ENCODE measurements around the gene NTRK2. TPM values are rescaled to one million over a fixed set of nuclear protein-coding genes. Genes with fewer than 3 reads are reported as not detected.
A peak's percentile ranks its signal among the peaks of the same experiment; 100 is the strongest.

The NTRK2 gene
- 10 to 100 TPM in 1 of 6 donors, 1 to 10 TPM in 3, under 1 TPM in 2; 0.30 to 16.8 (median 2.6) TPM for total RNA-seq

- peak in 1 of 2 donors; percentile 84 for DNase-seq
- Histone ChIP-seq H3K4me3 (peak within 1 kb of the TSS; percentile 35 to 53 (median 46)), H3K9me3 (no peaks in the 10 kb centered on the region), H3K27ac (peak within 1 kb of the TSS in 2 of 4 donors; percentile 15 to 80), H3K36me3 (no peaks in the 10 kb centered on the region), H3K4me1 (peaks cover 25 to 36% (median 31%) of the 10 kb centered on the region in 4 donors), H3K27me3 (peaks cover 0 to 12% (median 6%) of the 10 kb centered on the region in 4 donors)
- ATAC-seq (ENCODE audit: low FRiP score in 2 of 2), result peak; percentile 42 to 47
- TF ChIP-seq POLR2AphosphoS5 (IDR thresholded peaks at IDR 0.05), result no peak
- TF ChIP-seq CTCF (IDR thresholded peaks at IDR 0.05), result peak in 2 of 6 experiments; percentile 34 to 43
- TF ChIP-seq EP300 (IDR thresholded peaks at IDR 0.05), result no peak
- TF ChIP-seq POLR2A (IDR thresholded peaks at IDR 0.05), result no peak
- WGBS, 2 donors, result 1 to 2% methylated on average over 22 to 69 of the region's 69 CpGs
Measured at GRCh38 chr9:84669288-84670137, at the start of gene NTRK2. Gene NTRK2, plus strand, starts transcription at chr9:84669729. Its CDS starts 1,020 bp downstream, at chr9:84670749.

DNA sequence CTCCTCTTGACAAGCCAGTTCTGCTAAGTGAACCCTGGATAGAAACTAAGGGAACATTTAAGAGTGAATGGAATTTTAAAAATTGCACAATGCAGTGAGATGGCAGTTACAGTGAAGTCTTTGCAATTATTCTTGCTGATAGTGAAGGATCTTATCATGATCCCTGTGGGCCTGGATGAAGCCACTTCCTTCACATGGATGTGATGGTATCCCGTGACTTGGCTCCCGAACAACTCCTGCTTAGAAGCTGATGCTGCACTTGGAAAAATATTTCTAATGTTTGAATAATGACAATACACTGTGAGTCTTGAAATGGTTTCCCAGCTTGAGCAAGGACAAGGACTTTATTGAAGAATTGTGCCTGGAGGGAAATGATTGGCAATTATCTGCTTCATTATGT is 49.2 kb upstream of the NTRK2 start:
- H3K27me3 ChIP-seq, result no peaks in the 10 kb centered on the region
- no peaks in the 10 kb centered on the region for H3K4me1 ChIP-seq
- no peaks in the 10 kb centered on the region for H3K9me3 ChIP-seq
- 84 to 92% methylated on average over 2 of the region's 2 CpGs for WGBS, 2 donors
- H3K36me3 ChIP-seq, result no peaks in the 10 kb centered on the region
- ATAC-seq (ENCODE audit: low FRiP score in 2 of 2), result no peak
- no peak overlapping the region for H3K27ac ChIP-seq
- TF ChIP-seq CTCF (IDR thresholded peaks at IDR 0.05), result no peak
- TF ChIP-seq POLR2AphosphoS5 (IDR thresholded peaks at IDR 0.05), result no peak
- TF ChIP-seq EP300 (IDR thresholded peaks at IDR 0.05), result no peak
- no peak for TF ChIP-seq POLR2A (IDR thresholded peaks at IDR 0.05)
- no peak overlapping the region for H3K4me3 ChIP-seq
- DNase-seq, result no peak

- WGBS, 2 donors, result 80 to 86% methylated on average over 2 of the region's 2 CpGs
- Histone ChIP-seq H3K9me3 (no peaks in the 10 kb centered on the region), H3K27me3 (no peaks in the 10 kb centered on the region), H3K36me3 (no peaks in the 10 kb centered on the region), H3K4me1 (no peaks in the 10 kb centered on the region), H3K27ac (no peak overlapping the region), H3K4me3 (no peak overlapping the region)
- DNase-seq, result no peak
- TF ChIP-seq EP300 (IDR thresholded peaks at IDR 0.05) (no peak), POLR2A (IDR thresholded peaks at IDR 0.05) (no peak), POLR2AphosphoS5 (IDR thresholded peaks at IDR 0.05) (no peak), CTCF (IDR thresholded peaks at IDR 0.05) (no peak)
- no peak for ATAC-seq (ENCODE audit: low FRiP score in 2 of 2)
Measured at GRCh38 chr9:84621811-84622210, 47.7 kb upstream of the NTRK2 start.

- TF ChIP-seq EP300 (IDR thresholded peaks at IDR 0.05) (no peak), POLR2AphosphoS5 (IDR thresholded peaks at IDR 0.05) (no peak), CTCF (IDR thresholded peaks at IDR 0.05) (no peak), POLR2A (IDR thresholded peaks at IDR 0.05) (no peak)
- Histone ChIP-seq H3K4me1 (no peaks in the 10 kb centered on the region), H3K27ac (no peak overlapping the region), H3K9me3 (no peaks in the 10 kb centered on the region), H3K36me3 (no peaks in the 10 kb centered on the region), H3K4me3 (no peak overlapping the region), H3K27me3 (no peaks in the 10 kb centered on the region)
- ATAC-seq (ENCODE audit: low FRiP score in 2 of 2) (no peak), DNase-seq (no peak)
- 79 to 88% methylated on average over 7 of the region's 7 CpGs for WGBS, 2 donors
Measured at GRCh38 chr9:84622981-84623380, 46.5 kb upstream of the NTRK2 start.

All from upper lobe of left lung (tissue), 6 donors.